ENCODE data around the gene ADARB2.

GRCh38 chr10:1545524-1545923, 191.8 kb downstream of the ADARB2 start:
- TF ChIP-seq CTCF (IDR thresholded peaks at IDR 0.05) (no peak), POLR2A (IDR thresholded peaks at IDR 0.05) (no peak)
